ENCODE results near the gene OSGEP.
A peak's percentile ranks its signal among the peaks of the same experiment; 100 is the strongest.
"Not testable (repeated sequence)": the region's sequence is repeated elsewhere in the genome, so short reads cannot be mapped to it uniquely, and the experiment has no call there.

OSGEP gene

DNA sequence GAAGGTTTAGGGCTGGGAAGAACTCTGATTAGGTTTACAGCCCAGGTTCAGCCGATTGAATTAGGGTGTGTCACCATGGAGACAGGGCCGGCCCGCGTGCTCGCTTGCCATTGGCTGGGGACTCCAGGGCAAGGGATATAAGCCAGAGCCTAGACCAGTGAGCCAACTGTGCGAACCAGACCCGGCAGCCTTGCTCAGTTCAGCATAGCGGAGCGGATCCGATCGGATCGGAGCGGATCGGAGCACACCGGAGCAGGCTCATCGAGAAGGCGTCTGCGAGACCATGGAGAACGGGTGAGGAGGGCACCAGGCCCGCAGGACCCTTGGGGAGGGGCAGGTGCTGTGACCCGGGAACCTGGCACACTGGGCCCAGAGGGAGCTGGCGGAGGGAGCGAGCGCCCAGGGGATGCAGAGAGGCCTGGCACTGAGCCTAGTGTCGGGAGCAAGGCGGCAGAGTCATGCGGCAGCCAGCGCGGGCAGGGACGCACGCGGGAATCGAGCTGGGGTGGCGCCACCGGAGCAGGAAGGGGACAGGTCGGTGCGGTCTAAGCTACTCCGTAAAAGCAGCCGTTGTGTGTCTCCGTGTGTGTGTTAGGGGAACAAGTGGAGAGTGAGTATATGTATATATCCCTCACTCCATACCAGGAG, 14.8 kb upstream of the OSGEP start, which contains the start of gene PNP:
Gene PNP, plus strand, starts transcription at position 165 of the 648 bp plus-strand sequence. Its CDS starts 119 bp downstream, at position 284.
- DNase-seq: peak; percentile 80 to 87

DNA sequence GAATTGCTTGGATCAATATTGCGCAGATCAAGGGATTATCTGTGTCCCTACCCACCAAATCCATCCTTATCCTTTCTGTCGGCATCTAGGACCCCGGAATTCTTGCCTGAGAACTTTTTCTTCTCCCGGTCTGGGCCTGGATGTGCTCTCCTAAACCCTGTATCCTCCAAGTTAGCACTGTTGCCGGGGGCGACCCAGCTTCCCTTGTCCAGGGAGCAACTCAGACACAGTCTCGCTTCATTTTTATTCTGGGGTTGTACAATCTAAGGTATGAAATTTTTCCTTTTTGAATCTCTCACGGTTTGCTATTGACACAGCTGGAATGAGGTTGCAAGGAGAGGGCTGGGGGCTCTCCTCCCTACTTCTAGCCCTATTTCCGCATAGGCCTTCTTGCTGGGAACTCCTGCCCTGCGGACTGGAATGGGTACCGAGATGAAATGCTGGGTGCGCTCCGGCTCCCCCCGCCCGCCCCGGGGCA, 14.2 kb upstream of the OSGEP start:
- DNase-seq: no peak

DNA sequence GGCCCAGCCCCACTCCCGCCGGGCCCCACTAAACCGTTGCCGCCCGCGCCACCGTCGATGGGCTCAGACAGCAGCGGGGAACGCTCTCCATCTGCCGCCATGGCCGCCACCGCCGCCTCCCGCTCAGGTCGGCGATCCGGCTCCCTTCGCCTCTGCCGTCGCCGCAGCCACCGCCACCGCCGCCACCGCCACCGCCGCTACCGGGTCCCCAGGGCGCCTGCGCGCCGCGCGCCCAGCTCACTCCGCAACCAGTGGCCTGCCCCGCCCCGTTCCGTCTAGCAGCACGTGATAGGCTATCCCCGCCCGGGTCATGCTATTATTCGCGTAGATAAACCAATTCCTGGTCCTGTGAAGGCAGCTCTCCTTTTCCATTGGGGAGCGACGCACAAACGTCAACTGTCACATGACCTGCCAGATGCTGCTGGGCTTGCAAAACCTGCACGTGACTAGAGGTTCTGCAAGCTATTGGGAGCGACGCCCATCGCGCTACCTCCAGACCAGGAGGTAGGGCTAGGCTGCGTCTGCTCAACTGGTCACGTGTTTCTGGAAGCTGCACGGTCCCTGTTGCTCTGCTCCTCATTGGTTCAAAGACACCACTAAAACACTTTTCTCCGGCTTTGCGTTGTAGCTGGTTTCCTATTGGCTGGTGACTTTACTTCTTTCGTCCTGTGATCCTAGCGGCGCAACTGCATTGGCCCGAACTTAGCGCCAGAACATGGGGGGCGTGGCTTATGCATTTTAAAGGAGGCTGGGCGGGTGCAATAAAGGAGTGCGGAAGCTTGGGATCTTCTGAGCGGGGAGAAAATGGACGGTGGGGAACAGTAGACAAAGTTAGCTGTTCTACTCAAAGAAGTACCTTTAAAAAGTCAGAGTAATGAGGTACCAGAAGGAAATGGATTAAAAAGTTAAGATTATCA, 6.9 kb upstream of the OSGEP start, which contains the start of gene PIP4P1:
Gene PIP4P1, minus strand, starts transcription at position 210 of the 917 bp plus-strand sequence. Its CDS starts 109 bp downstream, at position 101.
- peak; percentile 96 to 98 for DNase-seq

DNA sequence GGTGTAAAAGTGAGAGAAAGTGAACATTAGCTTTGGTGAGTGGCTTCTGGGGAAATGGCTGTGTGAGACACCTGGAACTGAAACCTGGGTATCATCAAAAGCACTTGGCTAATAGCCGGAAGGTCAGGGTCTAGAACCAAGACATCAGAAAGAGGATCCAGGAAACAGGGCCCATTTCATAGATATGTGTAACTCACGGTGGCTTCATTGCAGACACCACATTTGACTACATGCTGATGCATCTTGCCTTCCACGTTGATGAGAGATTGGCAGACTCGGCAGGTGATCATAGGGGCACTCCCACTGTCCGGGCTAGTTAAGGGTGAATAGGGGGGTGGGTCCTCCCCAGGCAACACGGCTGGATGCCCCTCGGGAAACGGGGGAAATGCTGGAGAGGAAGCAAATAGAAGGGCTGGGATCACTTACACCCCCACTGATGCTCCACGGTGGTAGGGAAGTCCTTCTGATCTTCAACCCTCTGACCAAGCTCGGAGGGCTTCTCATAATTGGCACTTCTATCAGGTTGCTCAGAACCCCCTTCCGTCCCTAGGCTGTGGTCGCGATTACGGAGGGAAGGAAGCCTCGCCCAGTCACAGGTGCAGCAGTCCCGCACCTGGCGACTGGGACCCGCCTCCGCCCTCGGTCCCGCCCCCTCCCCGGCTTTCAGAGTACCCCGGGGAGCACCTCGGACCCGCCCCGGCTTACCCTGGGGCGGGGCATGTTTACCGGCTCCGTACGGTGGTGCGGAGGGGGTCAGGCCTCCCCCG, 6.0 kb upstream of the OSGEP start:
- DNase-seq: peak; percentile 48 to 53

DNA sequence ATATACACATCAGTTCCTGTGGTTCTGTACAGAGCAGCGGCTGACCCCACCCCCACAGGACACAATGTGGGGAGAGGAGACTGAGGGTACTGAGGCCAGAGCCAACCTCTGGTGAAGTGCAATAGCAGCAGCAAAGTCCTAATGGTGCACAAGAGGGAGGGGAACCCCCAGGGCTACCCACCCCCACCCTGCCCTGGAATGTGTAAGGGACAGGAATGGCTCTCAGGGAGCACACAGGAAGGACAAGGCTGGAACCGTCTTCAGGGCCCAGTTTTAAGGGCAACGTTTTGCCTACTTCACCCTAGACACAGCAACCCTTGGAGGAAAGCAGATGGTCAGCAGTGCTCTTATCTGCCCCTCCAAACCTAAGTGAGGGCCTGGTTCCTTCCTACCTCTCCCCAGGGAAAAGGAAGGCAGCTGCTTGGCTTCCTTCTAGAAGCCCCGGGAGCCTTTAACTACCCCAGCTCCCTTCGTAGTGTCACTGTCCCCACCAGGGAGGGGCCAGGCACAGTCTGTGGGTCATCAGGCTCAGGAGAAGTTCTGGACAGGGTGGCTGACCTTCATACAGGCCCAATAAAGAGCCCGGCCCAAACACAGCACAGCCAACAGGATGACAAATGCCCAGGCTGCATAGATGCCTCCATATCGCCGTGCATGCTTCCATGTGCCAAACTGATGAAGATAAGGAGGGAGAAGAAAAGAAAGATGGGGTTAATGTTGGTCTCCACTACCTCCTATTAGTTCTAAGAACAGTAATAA, 3.6 kb upstream of the OSGEP start:
- no peak for DNase-seq

DNA sequence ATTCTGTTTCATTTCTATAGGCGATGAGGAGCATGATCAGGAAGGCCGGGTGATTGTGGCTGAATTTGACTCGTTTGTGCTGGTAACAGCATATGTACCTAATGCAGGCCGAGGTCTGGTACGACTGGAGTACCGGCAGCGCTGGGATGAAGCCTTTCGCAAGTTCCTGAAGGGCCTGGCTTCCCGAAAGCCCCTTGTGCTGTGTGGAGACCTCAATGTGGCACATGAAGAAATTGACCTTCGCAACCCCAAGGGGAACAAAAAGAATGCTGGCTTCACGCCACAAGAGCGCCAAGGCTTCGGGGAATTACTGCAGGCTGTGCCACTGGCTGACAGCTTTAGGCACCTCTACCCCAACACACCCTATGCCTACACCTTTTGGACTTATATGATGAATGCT, 2.4 kb upstream of the OSGEP start:
- DNase-seq: no peak

DNA sequence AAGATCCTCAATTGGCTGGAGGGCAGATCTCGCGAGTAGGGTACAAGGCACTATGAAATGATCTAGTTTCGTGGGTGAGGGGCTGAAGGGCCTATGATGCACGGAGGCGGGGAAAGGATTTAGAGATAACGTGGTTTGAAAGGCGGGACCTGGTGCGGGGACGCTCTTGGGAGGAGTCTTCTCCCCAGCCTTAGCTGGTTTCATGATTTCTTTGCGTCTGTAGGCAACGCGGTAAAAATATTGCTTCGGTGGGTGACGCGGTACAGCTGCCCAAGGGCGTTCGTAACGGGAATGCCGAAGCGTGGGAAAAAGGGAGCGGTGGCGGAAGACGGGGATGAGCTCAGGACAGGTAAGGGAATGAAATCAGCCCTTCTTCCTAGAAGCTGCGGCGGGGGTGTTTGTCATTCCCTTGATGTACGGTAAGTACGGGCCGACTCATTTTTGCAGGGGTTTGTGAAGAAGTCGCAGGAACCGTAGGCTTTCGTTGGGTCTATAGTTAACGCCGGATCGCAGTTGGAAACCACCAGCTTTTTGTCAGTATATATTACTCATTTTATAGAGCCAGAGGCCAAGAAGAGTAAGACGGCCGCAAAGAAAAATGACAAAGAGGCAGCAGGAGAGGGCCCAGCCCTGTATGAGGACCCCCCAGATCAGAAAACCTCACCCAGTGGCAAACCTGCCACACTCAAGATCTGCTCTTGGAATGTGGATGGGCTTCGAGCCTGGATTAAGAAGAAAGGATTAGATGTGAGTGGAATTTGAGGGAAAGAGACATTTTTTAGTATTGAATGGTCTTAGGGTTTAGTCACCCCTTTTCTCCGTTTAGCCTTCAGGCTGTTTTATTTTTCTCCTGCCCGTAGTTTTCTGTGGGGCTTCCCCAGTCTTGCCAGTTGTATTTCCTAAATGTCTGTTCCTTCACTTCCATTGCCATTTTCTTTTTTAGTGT, 1.0 kb upstream of the OSGEP start:
- DNase-seq: no peak

DNA sequence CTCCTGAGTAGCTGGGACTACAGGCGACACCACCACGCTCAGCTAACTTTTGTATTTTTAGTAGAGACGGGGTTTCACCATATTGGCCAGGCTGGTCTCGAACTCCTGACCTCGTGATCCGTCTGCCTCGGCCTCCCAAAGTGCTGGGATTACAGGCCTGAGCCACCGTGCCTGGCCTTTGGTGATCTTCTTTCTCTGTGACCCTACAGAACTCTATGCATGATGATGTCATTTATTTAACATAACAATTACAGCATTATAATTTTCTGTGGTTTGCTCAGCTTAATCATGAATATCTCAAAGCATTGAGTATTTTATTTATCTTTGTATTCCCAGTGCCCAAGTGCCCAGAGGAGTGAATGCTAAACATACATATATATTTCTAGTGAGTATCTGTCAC, 1.8 kb downstream of the OSGEP start:
- DNase-seq: not testable (repeated sequence)

DNA sequence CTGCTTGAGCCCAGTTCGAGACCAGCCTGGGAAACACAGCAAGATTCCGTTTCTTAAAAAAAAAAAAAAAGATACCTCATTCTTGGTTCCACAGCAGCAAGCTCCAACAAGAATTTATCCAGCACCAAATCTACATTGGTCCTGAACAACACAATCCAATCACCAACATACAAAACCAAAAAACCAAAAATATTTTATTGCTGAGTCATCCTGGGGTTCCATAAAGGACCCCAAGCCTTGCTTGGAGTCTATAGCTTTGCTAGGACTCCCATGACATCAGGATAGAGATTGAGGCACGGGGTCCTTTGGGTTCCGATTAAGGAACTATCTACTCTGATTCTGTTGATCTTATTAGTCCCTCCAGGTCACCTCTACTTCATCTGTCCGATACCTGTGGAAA, 7.7 kb downstream of the OSGEP start:
- no peak for DNase-seq

DNA sequence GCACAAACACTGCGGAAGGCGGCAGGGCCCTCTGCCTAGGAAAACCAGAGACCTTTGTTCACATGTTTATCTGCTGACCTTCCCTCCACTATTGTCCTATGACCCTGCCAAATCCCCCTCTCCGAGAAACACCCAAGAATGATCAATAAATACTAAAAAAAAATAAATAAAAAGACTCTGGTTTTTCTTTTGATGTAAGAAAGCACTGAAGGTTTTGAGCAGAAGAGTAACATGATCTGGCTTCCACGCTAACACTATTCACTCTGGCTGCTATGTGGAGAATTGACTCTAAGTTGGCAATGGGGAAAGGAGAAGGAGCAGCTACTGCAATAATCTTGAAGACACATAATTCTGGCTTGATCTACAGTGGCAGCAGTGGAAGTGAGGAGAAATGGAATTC, 11.0 kb downstream of the OSGEP start:
- DNase-seq: not testable (repeated sequence)

DNA sequence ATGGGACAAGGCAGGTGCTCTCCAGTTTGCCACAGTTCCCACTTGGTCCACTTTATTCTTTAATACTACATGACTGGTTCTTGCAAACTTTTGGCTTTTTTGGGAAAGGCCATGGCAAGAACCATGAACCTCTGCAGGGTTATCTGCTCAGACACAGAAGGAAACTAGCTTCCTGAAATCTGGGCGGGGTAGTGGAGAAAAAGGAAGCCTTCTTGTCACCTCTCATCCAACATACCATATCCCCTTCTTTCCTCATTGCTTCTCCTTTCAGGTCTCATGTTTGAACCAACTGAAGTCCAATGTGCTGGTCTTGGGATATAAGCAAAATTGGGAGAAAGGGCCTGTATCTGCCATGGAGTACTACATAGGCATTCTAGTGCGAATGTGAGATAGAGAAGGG, 13.2 kb downstream of the OSGEP start:
- no peak for DNase-seq

DNA sequence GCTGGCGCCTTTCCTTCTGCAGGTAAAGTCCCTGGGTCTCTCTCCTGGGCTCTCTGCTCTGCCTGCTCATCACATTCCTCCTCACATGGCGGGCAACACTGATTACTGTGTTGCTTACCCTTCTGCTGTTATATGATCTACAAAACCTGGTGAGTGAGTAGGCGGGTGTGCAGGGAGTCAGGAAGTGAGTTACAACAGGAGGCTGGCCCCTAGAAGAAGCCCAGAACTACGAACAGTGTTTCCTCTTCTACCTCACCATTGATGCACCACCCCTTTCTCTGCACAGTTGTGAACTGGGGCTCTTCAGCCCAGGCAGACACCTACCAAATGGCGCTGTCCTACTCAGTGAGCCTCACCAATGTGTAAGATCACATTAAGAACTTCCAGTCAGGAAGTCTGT, 13.7 kb downstream of the OSGEP start:
- DNase-seq: peak in 1 of 2 experiments; percentile 19

DNA sequence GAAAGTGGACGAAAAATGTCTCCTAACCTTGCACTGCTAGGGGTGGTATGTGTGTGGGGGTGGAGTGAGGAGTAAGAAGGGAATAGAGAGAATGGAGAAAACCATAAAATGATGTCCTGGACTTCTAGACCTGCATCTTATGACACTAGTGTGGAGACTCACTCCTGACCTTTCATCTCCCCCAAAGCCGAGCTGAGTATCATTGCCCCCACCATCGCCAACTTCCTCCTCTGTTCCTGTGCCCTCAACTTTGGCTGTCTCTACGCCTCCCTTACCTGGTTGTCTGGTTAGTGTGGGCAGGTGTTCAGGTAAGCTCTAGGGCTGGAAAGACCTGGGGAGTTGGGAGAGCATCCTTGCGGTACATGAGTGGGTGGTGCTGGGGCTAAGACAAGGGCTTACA, 14.1 kb downstream of the OSGEP start:
- no peak for DNase-seq

DNA sequence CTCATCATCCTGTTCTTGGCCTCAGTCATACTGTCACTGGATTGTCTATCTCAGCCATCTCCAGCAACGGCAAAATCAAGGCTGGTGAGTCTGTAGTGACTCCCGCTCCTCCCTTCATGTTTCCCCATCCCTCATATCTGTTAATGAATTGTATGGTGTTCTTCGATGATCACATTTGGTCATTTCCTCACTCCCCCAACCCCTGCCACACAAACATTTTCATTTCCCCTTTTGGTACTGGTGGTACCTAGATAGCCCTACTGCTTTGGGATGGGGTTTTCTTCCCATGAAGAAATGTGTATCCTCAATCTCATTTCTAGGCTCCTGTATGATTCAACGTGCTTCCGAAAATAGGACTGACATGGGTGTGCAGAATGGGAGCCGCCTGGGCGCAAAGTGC, 15.9 kb downstream of the OSGEP start:
- DNase-seq: no peak

DNA sequence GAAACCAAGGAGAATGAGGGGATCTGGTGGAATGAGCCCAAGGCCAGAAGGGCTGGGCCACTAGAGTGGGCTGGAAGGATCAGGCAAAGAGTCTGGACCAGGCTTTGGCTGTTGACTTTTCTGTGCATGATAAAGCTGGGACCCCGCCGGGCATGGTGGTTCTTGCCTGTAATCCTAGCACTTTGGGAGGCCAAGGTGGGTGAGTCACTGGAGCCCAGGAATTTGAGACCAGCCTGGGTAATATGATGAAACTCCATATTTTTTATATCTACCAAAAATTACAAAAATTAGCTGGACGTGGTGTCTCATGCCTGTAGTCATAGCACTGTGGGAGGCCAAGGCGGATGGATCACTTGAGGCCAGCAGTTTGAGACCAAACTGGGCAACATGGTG, 18.3 kb downstream of the OSGEP start:
- DNase-seq: no peak

DNA sequence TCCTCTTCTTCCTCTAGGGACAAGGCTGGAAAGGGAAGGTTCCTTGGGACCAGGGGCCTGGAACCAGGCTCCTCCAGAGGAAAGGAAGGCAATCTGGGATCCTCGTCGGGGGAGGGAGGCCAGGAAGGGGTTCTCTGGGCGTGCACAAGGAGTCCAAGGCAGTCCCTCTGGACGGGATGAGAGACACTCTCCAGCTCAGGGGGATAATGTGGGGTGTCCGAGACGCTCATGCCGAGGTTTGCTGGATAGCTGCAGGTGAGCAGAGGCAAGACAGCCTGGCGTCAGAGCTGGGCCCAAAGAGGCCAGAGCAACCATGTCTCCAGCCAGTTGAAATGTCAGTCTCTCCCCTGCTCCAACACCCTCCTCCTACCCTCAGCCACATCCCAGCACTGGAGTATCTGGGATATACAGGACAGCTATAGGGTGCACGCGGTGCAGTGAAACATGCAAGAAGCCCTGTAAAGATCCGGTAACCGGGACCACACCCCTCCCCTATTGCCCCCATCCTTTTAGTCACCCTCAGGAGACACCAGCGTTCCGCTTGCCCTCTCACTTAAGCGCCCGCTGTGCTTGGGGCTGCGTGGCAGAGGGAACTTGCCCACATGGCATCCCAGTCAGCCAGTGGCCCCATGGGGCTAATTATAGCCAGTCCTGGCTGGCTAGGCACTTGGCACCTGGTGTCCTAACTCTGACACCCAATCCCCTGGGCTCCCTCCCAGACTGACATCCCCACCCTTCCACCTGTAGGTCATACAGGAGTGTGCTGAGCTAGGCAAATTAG, 18.8 kb downstream of the OSGEP start, which contains the start of gene KLHL33:
Gene KLHL33, minus strand, starts transcription at position 585 of the 781 bp plus-strand sequence. Its CDS starts 355 bp downstream, at position 230.
- DNase-seq: no peak

DNA sequence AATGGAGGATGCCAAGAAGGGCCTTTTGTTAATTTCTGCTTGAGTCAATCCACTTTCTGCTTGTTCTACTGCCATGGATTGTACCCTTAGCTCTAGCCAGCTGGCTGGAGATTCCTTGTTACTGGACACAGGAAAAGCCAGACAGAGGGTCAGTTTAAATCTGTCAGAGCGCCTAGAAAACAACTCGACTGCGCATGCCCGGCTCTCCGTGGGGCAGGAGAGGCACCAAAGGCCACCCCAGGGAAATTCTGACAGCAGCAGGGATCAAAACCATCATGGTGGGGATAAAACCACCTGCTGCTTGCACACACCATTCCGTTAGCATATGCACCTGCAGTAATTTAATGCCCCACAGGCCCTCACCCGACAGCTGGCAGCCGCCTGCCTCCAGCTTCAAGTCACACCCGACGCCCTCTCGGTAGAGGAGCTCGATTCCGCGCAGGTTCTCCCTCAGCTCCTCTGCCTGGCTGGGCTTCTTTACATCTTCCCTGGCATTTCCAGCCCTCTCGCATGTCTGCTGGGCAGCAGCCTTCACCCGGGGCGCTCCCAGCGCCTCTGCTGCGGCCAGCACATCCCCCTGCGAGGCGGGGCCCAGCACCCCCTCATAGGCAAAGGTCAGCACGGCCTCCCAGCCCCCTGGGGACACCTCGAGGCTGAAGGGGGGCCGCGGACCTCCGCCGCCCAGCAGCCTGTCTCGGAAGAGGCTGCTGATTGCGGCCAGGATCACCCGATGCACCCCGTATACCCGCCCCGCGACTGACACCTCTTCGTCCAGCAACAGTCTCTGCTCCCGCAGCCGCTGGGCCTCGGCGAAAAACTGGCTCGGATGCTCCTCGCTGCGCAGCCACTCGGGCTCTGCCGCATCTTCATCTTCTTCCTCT, 19.7 kb downstream of the OSGEP start:
- DNase-seq: no peak

DNA sequence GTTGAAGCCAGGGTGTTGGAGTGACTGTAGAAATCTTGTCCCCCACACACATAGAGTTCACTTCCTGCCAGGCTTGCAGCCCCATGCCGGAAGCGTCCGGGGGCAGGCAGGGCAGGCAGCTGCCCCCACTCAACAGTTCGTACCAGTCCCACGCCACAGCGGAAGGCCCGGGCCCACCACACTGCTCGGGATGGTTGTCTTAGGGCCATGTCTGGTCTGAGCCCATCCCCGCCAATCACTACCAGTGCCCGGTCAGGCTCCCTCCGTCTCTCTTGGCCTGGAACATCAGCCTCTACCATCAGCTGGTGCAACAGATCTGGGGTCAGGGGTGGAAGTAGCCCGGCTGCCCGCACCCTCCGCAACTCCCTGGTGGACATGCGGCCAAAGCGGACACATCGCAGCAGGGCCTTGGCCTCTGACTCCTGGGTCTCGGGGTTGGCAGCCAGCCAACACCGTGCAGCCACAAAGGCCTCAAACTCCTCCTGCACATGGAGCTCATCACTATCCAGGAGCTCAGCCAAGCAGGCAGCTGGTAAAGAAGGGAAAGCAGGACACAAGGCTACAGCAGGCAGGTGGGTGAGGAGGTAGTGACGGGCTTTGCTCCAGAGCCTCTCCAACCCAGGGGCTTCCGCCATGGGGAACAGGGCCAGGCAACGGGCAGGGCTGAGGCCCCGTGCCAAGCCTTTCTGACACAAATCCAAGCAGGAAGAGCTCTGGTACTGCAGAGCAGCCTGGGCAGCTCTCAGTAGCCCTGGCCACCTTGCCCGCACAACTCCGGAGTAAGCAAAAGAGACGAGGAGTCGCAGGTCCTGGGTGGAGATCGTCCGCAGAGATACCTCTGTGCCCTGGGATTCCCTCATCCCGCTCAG, 24.6 kb downstream of the OSGEP start:
- DNase-seq: no peak
